Mesenteric fat pad (tissue), 1 donor: Measurements from ENCODE around the gene P2RX7. TPM values are rescaled to one million over a fixed set of nuclear protein-coding genes. Genes with fewer than 3 reads are reported as not detected.
"Not testable (repeated sequence)": the region's sequence is repeated elsewhere in the genome, so short reads cannot be mapped to it uniquely, and the experiment has no call there.

Experiments
- DNase-seq: peaks from one replicate; pipeline ENCODE4 v3.0.0-alpha.2; 2020; ENCODE audit warnings: low spot score
- total RNA-seq: library from RNA; stranded (reverse); fragmentation: NEBNext Ultra II Directional; extraction: Animal tissue kit (Norgen Biotek cat#: 25700); gene quantifications from one replicate; pipeline ENCODE4 v1.2.1, GENCODE V29; 2021
- donor health status: DM: yes; HTN: yes; CAD: no.

P2RX7 gene
- total RNA-seq, 1 donor from 2014 or later = 4.7 TPM

DNA sequence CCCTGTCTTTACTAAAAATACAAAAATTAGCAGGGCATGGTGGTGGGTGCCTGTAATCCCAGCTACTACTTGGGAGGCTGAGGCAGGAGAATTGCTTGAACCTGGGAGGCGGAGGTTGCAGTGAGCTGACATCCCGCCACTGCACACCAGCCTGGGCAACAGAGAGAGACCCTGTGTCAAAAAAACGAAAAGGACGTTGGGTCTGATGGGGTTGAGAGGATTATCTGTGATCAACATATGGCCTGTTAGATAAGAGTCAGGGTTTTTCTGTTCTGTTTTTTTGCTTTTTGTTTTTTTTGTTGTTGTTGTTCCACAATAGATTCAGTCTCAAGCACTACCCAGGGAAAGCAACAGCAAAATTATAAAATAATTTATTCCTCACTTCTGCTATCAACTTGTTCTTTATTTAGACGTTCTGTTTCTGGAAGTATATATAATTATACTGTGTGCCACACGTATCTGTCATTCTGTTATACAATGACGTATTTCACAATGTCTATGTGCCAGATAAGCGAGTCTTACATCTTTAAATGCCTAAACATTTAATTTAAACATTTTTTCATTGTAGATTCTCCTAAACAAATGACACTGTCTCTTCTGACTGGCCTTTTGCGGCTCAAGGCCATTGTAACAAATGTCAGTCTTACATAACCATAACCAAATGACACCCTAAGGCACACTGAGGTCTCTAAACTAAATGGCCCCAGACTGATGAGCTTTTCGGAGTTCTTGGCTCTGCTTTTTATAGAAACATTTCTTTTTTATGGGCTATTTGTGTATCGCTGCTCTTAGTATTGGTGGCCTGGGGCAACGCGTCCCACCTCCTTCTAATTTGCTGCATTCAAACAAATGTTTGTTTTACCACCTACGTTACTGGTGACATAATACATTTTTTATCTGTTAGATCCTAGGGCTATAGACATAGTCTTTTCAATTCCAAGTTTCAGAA, 70.0 kb downstream of the P2RX7 start:
- DNase-seq = no peak

DNA sequence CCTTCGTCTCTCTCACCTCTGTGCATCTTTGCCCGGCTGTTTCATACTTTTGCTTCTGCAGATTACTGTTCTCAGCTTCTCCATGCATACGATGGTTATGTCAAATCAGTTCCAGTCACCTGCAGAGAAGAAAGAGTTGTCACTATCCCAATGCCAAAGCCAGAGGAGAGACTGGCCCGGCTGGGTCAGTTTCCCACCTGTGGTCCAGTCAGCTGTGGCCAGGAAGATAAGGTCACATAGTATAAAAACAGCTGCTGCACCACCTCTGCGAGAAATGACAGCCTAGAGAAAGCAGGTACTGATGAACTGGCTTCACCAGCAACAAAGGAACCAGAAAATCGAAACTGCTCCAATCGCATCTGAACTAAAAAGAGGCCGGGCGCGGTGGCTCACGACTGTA, 70.8 kb downstream of the P2RX7 start:
- no peak for DNase-seq

DNA sequence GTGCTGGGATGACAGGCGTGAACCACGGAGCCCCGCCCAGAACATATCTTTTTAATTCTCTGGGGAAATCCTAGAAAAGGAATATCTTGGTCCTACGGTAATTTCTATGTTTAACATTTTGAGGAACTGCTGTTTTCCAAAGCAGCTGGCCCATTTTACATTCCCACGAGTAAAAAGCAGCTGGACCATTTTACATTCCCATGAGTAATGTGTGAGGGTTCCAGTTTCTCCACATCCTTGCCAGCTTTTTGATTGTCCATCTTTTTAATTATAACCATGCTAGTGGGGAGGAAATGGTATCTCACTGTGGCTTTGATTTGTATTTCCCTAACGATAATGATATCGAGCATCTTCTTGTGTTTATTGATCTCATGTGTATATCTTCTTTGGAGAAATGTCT, 72.8 kb downstream of the P2RX7 start:
- DNase-seq = no peak

DNA sequence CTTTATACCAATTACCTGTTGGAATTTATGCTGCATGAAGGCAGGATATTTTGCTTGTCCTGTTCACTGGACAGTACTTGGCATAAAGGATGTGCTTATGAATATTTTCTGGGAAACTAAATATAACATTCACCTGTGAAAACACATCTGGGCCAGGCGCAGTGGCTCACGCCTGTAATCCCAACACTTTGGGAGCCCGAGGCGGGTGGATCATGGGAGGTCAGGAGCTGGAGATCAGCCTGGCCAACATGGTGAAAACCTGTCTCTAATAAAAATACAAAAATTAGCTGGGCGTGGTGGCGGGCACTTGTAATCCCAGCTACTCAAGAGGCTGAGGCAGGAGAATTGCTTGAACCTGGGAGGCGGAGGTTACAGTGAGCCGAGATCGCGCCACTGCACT, 75.9 kb downstream of the P2RX7 start:
- not testable (repeated sequence) for DNase-seq

DNA sequence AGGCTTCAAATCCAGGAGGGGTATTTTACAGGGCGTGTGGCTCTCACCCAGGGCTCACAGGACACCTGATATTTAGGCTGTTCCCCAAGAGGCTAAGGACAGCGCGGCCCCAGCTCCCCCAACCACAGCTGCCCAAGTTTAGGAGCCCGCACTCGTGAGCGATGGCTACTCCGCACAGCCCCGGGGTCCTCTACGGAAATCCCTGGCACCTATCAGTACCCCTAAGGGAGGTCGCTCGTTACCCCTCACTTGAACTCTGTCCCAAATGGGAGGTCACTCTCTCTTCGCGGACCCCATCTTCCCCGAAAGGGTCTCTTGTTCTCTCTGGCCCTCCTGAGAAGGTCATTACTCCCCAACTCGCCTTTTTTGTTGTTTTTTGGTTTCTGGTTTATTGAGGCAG, 76.5 kb downstream of the P2RX7 start:
- DNase-seq = no peak

DNA sequence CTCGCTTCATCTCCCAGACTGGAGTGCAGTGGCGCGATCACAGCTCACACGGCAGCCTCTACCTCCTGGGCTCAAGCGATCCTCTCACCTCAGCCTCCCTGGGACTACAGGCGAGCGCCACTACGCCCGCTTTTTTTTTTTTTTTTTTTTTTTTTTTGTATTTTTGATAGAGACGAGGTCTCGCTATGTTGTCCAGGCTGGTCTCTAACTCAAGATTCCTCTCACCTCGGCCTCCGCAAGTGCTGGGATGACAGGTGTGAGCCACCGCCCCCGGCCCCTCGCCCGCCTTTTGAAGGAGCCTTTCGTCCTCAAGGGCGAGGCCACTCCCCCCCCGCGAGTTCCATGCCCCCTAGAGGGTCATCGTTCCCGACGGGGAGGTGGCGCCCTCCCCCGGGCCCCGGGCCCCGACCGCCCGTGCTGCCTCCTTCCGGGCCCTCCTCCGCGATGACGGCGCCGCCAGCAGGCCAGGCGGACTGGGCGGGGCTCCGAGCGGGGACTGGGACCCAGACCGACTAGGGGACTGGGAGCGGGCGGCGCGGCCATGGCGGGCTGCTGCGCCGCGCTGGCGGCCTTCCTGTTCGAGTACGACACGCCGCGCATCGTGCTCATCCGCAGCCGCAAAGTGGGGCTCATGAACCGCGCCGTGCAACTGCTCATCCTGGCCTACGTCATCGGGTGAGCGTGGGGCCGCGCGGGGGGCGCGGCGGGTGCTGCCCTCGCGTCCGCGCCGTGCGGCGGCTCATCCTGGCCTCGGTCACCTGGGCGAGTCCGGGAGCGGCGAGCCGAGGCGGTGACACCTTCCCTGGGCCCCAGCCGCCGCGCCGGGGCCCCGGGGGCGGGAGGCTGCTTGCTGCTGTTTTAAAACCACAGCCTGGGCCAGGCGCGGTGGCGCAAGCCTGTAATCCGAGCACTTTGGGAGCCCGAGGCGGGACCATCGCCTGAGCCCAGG, 77.2 kb downstream of the P2RX7 start, which contains the start of gene P2RX4:
Gene P2RX4, plus strand, starts transcription at position 506 of the 949 bp plus-strand sequence. Its CDS starts 36 bp downstream, at position 542.
- DNase-seq = peak; percentile 94

DNA sequence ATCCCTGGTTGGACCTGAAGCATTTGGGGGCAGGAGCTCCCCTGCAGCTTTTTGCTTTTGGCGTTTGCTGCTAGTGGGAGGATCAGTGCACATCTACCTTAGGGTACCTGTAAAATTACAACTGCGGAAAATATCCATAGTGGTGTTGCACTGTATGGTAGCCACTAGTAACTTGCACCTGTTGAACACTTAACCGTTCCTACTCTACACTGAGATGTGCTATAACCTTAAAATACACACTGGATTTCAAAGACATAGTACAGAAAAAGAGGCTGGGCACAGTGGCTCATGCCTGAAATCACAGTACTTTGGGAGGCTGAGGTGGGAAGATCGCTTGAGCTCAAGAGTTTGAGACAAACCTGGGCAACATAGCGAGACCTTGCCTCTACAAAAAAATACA, 80.2 kb downstream of the P2RX7 start:
- DNase-seq = no peak

DNA sequence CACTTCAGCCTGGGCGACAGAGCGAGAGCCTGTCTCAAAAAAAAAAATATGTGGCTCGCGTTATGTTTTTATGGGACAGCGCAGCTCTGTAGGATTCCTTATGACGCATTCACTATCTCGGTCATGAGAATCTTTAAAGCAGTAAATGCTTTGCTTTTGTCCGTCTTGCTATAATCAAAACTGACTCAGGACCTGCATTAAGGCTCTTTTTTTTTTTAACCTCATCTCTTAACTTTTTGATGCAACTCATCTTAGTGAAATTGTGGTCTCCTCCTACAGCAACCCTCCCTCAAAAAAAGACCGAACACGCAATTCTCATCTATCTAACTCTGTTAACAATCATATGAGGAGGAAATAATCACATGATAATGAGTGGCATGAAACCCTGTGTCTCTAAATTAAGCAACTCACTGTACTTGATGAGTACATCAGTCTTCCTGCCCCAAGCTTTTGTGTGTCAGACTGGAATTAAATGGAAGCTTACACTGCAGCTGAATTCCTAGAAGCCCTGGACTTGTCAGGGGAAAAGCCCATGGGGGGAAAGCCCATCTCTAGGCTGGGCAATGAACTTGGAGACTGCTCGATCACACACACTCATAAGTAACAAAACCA, 81.6 kb downstream of the P2RX7 start:
- DNase-seq = no peak

DNA sequence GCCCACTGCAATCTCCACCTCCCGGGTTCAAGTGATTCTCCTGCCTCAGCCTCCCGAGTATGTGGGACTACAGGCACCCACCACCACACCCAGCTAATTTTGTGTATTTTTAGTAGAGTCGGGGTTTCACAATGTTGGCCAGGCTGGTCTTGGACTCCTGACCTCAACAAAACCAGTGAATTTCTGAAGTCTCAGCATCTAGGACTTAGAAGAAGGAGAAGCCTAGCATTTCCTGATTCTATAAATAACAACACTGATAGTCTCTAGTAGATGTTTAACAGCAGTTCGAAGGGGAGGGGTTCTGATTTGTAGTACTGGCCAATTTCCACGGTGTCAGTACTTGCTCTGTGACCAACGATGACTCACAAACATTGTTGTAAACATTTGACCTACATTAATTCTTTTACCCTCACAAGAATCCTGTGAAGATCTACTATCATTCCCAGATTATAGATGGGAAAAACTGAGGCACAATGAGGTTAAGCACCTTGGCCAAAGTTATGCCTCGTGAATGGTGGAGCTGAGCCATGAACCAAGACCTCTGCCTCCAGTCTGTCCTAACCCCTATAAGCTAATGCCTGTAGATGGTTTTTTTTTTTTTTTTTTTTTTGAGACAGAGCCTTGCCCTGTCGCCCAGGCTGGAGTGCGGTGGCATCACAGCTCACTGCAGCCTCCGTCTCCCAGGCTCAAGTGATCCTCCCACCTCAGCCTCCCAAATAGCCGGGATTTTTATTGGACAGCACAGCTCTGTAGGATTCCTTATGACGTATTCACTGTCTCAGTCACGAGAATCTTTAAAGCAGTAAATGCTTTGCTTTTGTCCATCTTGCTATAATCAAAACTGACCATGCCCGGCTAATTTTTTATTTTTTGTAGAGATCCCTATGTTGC, 82.4 kb downstream of the P2RX7 start:
- no peak for DNase-seq

DNA sequence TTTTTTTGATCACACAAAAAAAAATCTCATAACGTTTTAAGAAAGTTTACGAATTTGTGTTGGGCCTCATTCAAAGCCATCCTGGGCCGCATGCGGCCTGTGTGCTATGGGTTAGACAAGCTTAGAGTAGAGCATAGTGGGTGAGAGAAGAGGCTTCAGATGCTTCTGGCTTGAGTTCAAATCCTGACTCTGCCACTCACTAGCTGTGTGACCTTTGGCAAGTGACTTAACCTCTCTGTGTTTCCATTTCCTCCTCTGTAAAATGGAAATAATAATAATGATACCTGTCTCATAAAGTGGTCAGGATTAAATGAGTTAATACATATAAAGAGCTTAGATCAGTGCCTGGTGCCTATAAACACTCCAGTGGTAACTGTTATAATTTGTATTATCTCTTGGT, 83.4 kb downstream of the P2RX7 start:
- DNase-seq = no peak

DNA sequence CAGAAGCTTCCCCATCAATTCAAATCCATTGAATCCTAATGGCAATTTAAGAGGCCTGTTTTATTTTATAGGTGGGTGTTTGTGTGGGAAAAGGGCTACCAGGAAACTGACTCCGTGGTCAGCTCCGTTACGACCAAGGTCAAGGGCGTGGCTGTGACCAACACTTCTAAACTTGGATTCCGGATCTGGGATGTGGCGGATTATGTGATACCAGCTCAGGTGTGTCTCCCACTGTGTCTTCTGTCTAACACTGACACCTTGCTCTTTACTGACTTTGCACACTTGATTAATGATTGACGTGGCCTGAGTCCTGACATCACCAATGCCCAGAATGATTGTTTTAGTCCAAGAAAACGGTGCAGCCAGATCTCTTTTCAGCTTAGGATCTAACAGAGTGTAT, 84.4 kb downstream of the P2RX7 start:
- DNase-seq = no peak

DNA sequence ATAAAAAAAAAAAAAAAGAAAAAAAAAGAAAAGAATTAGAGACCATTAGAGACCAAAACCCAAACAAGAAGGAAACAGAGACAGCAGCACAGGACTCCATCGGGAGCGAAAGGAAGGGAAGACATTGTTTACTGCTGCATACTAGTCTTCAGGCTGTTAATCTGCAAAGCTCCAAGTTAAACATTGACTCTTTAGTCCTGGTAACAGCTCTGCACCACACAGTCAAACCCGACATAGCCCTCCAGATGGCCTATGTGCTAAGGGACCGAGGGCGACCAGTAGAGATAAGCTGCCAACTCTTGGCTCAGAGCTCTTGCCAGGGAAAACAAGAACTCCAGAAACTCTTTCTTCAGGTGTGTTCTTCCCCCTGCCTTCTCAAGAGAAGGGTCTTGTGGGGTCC, 85.1 kb downstream of the P2RX7 start:
- no peak for DNase-seq

DNA sequence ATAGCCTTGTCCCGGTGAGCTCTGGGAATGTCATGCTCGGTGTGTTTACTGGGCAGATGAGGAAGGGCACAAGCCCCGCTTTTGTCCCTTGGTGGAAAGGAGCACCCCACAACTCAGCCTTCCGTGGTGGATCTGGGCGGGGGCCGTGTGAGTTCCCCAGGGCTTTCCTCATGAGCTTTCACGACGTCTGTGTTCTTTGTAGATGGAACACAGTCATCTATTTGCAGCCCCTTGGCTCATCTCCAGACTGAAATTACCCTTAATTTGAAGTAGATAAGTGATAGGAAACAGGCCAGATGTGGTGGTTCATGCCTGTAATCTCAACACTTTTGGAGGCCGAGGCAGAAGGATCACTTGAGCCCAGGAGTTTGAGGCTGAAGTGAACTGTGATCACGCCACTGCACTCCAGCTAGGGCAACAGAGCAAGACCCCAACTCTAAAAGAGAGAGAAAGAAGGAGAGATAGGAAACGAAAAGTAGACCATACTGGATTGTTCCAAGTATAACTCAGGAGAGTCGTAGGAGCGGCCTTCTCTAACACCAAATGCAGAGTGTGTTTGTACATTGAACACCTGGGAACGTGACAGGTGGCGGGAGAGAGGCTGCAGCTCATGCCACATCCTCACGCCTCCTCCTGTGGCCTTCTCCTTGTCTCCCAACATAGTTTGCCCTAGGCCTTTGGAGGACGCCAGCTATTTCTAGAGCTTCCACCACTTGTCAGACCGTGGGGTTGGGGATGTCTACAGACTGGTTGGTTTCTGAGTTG, 86.1 kb downstream of the P2RX7 start:
- no peak for DNase-seq

DNA sequence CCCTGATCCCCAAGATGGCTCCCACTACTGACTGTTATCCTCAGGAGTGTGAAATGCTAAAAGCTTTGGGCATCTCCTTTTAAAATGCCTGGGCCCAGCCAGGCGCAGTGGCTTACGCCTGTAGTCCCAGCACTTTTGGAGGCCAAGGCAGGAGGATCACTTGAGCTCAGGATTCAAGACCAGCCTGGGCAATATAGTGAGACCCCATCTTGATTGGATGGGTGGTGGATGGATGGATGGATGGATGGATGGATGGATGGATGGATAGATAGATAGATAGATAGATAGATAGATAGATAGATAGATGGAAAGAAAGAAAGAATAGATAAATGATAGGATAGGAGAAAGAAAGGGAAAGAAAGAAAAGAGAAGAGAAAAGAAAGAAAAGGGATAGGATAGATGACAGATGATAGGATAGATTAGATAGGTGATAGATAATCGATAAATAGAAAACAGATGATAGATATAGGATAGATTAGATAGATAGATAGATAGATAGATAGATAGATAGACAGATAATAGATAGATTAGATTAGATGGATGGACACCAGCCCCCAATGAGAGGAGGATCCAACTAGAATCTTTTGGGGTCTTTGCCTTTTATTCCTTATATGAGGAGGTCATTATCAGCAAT, 86.8 kb downstream of the P2RX7 start:
- no peak for DNase-seq

DNA sequence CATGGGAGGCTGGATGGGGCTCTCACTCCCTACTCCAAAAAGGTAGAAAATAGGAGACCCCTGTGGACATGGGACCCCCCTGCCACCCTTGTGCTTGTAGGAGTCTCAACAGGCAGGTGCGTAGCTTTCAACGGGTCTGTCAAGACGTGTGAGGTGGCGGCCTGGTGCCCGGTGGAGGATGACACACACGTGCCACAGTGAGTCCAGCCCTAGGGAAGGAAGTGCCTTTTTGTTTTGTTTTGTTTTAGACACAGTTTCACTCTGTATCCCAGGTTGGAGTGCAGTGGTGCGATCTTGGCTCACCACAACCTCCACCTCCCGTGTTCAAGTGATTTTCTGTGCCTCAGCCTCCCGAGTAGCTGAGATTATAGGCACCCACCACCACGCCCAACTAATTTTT, 90.2 kb downstream of the P2RX7 start:
- DNase-seq = no peak

DNA sequence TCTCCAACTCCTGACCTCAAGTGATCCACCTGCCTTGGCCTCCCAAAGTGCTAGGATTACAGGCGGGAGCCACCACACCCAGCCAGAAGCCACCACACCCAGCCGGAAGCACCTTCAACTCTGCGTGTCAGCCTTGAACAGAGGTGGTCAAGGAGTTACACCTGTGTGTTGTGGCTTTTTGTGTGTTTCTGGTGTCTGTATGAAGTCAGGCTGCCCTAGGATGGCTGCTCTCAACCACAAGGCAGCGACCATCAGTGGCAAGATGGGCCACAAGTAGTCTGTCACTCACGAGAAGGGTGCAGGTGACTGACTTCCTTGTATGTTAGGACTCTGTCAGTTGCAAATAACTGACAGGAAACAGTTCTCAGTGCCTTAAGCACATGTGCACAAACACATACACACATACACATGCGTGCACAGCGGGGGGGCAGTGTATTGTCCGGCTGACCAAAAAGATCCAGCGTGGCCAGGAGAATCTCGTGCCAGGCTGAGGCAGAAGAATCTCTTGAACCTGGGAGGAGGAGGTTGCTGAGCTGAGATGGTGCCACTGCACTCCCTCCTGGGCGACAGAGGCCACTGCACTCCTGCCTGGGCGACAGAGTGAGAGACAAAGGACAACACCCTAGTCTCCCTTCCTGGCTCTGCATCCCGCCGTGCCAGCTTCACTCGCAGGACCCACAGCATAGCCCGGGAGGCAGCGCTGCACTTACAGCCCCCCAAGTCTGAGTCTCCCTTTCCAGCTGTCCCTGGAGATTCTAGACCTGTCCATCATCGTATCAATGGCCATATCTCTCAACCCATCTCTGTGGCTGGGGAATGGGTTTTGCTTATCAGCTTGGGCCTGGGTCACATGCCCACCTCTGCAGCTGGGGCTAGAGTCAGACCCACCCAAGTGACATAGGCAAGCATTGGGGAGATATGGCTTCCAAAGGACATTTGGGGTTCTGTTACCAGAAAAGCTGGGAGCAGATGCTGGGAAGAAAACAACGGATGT, 90.9 kb downstream of the P2RX7 start:
- DNase-seq = no peak

DNA sequence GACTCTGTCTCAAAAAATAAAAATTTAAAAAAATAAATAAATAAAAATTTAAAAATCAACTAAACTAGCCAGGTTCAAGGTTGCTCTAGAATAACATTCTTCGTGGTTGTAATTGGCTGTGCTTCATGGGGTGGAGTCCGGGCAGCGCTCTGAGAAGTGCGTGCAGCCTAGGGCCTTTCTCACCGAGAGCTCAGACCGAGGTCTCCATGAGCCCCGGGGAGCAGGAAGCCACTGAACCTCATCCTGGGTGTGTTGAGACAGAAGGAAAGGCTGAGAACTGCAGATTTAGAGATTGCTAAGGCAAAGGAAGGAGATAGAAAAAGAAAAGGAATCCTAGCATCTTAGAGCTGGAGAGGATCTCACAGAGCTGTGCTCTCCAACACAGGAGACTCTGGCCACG, 91.9 kb downstream of the P2RX7 start:
- no peak for DNase-seq

DNA sequence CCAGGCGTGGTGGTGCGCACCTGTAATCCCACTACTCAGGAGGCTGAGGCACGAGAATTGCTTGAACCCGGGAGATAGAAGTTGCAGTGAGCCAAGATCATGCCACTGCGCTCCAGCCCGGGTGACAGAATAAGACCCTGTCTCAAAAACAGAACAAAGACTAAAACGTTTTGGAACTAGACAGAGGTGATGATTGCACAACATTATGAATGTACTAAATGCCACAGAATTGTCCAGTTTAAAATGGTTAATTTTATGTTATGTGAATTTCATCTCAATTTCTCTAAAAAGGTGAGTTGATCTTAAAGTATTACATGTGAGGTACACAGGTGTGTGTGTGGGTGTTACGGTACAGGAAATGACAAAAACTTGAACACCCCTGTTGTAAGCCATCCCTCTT, 93.7 kb downstream of the P2RX7 start:
- DNase-seq = no peak
